Right atrium auricular region (tissue), 2 donors: ENCODE measurements around the gene GEMIN2. TPM values are rescaled to one million over a fixed set of nuclear protein-coding genes. Genes with fewer than 3 reads are reported as not detected.
"Not testable (repeated sequence)": the region's sequence is repeated elsewhere in the genome, so short reads cannot be mapped to it uniquely, and the experiment has no call there.

Source experiments
- DNase-seq: peaks from one replicate; pipeline ENCODE4 v3.0.0-alpha.2; 2019; ENCODE audit warnings: low spot score
- H3K27ac ChIP-seq, 2 donors: fragments of 200-600 bp; sonication (generic); 1 replicate in 1 of 2; 2 replicates in 1 of 2; pipeline ENCODE4 v1.5.1; 2016 to 2019
- H3K27me3 ChIP-seq, 2 donors: fragments of 200-600 bp; sonication (generic); one replicate each; pipeline versions ENCODE4 v1.5.1 to v1.6.0; 2017 to 2019
- H3K36me3 ChIP-seq: fragments of 200-600 bp; sonication (generic); one replicate; pipeline ENCODE4 v1.5.1; 2016
- H3K4me1 ChIP-seq, 2 donors: fragments of 200-600 bp; sonication (generic); one replicate each; pipeline versions ENCODE4 v1.5.1 to v1.6.0; 2017 to 2019
- H3K4me3 ChIP-seq, 2 donors: fragments of 200-600 bp; sonication (generic); 1 replicate in 1 of 2; 2 replicates in 1 of 2; pipeline ENCODE4 v1.5.1; 2017 to 2019; ENCODE audit warnings: mild to moderate bottlenecking in 1 of 2, moderate library complexity in 1 of 2
- H3K9me3 ChIP-seq, 2 donors: fragments of 200-600 bp; sonication (generic); one replicate each; pipeline ENCODE4 v1.5.1; 2019
- CTCF ChIP-seq, 2 donors: fragments of 200-600 bp; sonication (generic); IDR thresholded peaks; one replicate each; pipeline ENCODE4 v1.5.1; 2019; ENCODE audit warnings: antibody characterized with exemption in 2 of 2
- total RNA-seq, 2 donors: library from RNA; depleted of rRNA; stranded (reverse); fragments of >200 nt; gene quantifications; one replicate each; pipeline ENCODE4 v1.1.0, GENCODE V29; 2016

The GEMIN2 gene
- total RNA-seq, 2 donors from 2014 or later: 5.2 to 12.2 TPM

- Histone ChIP-seq H3K36me3 (peaks cover 38% of the 10 kb centered on the region), H3K27ac (no peak overlapping the region), H3K4me3 (no peak overlapping the region), H3K4me1 (no peaks in the 10 kb centered on the region), H3K9me3 (no peaks in the 10 kb centered on the region), H3K27me3 (no peaks in the 10 kb centered on the region)
- DNase-seq: no peak
- no peak for TF ChIP-seq CTCF (IDR thresholded peaks at IDR 0.05)
These were observed 44.2 kb downstream of the GEMIN2 start for GRCh38 chr14:39158222-39158858.

- no peak overlapping the region for H3K27ac ChIP-seq
- H3K27me3 ChIP-seq: no peaks in the 10 kb centered on the region
- peaks cover 33% of the 10 kb centered on the region for H3K36me3 ChIP-seq
- TF ChIP-seq CTCF (IDR thresholded peaks at IDR 0.05): no peak
- no peak for DNase-seq
- H3K4me1 ChIP-seq: no peaks in the 10 kb centered on the region
- H3K9me3 ChIP-seq: no peaks in the 10 kb centered on the region
- H3K4me3 ChIP-seq: no peak overlapping the region
These were observed 46.4 kb downstream of the GEMIN2 start for GRCh38 chr14:39160494-39160893.

- H3K27ac ChIP-seq, H3K36me3 ChIP-seq, H3K4me3 ChIP-seq, H3K27me3 ChIP-seq, H3K9me3 ChIP-seq, DNase-seq: not testable (repeated sequence)
- H3K4me1 ChIP-seq: peaks cover 0 to 40% of the 10 kb centered on the region in 2 donors
These were observed 53.7 kb downstream of the GEMIN2 start for GRCh38 chr14:39167797-39168320.

GRCh38 chr14:39168591-39168990, 54.5 kb downstream of the GEMIN2 start:
- Histone ChIP-seq H3K36me3 (no peaks in the 10 kb centered on the region), H3K9me3 (no peaks in the 10 kb centered on the region), H3K27ac (no peak overlapping the region), H3K27me3 (no peaks in the 10 kb centered on the region), H3K4me3 (peak overlapping the region; percentile 12 to 77), H3K4me1 (peaks cover 0 to 40% of the 10 kb centered on the region in 2 donors)
- no peak for TF ChIP-seq CTCF (IDR thresholded peaks at IDR 0.05)
- no peak for DNase-seq

GRCh38 chr14:39169541-39169900, 55.4 kb downstream of the GEMIN2 start:
- Histone ChIP-seq H3K4me1 (peaks cover 0 to 43% of the 10 kb centered on the region in 2 donors), H3K27me3 (no peaks in the 10 kb centered on the region), H3K4me3 (peak overlapping the region; percentile 77 to 80), H3K9me3 (no peaks in the 10 kb centered on the region), H3K36me3 (no peaks in the 10 kb centered on the region), H3K27ac (peak overlapping the region; percentile 97 to 98)
- no peak for DNase-seq
- TF ChIP-seq CTCF (IDR thresholded peaks at IDR 0.05): no peak

- H3K4me1 ChIP-seq: peaks cover 0 to 40% of the 10 kb centered on the region in 2 donors
- no peak overlapping the region for H3K27ac ChIP-seq
- H3K27me3 ChIP-seq: no peaks in the 10 kb centered on the region
- DNase-seq: no peak
- H3K9me3 ChIP-seq: no peaks in the 10 kb centered on the region
- no peak overlapping the region for H3K4me3 ChIP-seq
- no peak for TF ChIP-seq CTCF (IDR thresholded peaks at IDR 0.05)
- peaks cover 18% of the 10 kb centered on the region for H3K36me3 ChIP-seq
These were observed 59.1 kb downstream of the GEMIN2 start for GRCh38 chr14:39173198-39173597.
